Suprapubic skin (tissue), 3 donors: ENCODE measurements around the gene ELAVL1.

Source experiments
- CTCF ChIP-seq, 2 donors: fragments of 200-600 bp in 1 of 2; fragments of 450-650 bp in 1 of 2; sonication (generic) in 1 of 2; IDR thresholded peaks; one replicate each; pipeline ENCODE4 v1.5.1; 2016 to 2019; ENCODE audit warnings: antibody characterized with exemption in 2 of 2, mild to moderate bottlenecking in 1 of 2, moderate library complexity in 1 of 2
- EP300 ChIP-seq: sonication (generic); formaldehyde crosslinking; IDR thresholded peaks from one replicate; pipeline ENCODE4 v1.6.1; 2017; ENCODE audit warnings: antibody characterized with exemption
- POLR2A ChIP-seq, 2 donors: fragments of 450-650 bp; IDR thresholded peaks; one replicate each; pipeline ENCODE4 v1.6.1; 2017; ENCODE audit warnings: antibody characterized with exemption in 2 of 2, mild to moderate bottlenecking in 2 of 2, moderate library complexity in 2 of 2

DNA sequence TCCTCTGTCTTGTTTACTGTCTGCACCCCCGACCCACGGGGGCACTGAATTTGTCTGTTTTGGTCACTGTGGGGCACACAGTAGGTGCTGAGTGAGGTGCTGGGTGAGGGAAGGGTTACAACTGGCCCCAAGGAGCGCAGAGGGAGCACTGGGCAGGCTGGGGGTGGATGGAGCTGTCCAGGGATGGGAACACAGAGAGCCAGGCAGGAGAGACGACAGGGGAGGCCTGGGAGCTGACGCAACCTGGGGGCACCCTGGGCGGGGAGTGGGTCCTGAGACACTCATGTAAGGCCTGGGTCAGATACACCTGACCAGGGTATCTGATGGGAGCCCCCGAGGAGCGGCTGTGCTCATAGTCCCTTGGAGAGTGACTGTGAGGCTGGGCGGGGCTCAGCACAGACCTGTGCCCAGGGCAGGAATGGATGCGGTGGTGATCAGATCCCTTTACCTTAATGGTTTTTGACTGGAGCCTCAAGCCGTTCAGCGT, 24.8 kb downstream of the ELAVL1 start:
- TF ChIP-seq CTCF (IDR thresholded peaks at IDR 0.05) (no peak), POLR2A (IDR thresholded peaks at IDR 0.05) (no peak), EP300 (no peak)
